ENCODE measurements around the gene PIP5K1C. TPM values are rescaled to one million over a fixed set of nuclear protein-coding genes. Genes with fewer than 3 reads are reported as not detected.

The PIP5K1C gene
- total RNA-seq, 1 experiment from 2014 or later = 24.5 TPM

- POLR2A ChIA-PET = no interaction called here
- Mint-ChIP-seq H3K27ac (ENCODE audit: unreplicated experiment) (no peak overlapping the region), H3K9me3 (ENCODE audit: unreplicated experiment) (no peaks in the 10 kb centered on the region), H3K4me3 (ENCODE audit: unreplicated experiment) (no peak overlapping the region), H3K27me3 (ENCODE audit: insufficient read depth, unreplicated experiment) (no peaks in the 10 kb centered on the region), H3K36me3 (ENCODE audit: insufficient read depth, unreplicated experiment) (peaks cover 22% of the 10 kb centered on the region), H3K4me1 (ENCODE audit: low read depth, unreplicated experiment) (no peaks in the 10 kb centered on the region)
- Histone ChIP-seq H3K27me3 (replicated peaks; ENCODE audit: control insufficient read depth, insufficient read depth, low read length) (no peaks in the 10 kb centered on the region), H3K36me3 (ENCODE audit: control insufficient read depth, insufficient read depth, low read length) (no peaks in the 10 kb centered on the region), H3K4me3 (ENCODE audit: low read depth, low read length) (no peak overlapping the region), H3K4me1 (peaks cover 11% of the 10 kb centered on the region), H3K9me3 (no peaks in the 10 kb centered on the region)
- no TSS peak for BruUV-seq (replicated peaks)
- intact Hi-C loops (cut with micrococcal nuclease; ENCODE audit: unreplicated experiment) = loop anchor here (5.0 kb wide), 2 partner anchors 41 to 56 kb away; partner anchors contain the start of gene TJP3
- peak; percentile 91 to 92 for TF ChIP-seq CTCF (IDR thresholded peaks at IDR 0.05; ENCODE audit: insufficient read depth in 1 of 2, low read depth in 1 of 2, low read length in 1 of 2, severe bottlenecking in 1 of 2, unreplicated experiment in 1 of 2)
- DNase-seq = peak in 1 of 2 experiments; percentile 77
- CTCF ChIA-PET = interaction anchor here (0.6 to 0.9 kb wide), 2 partner anchors 161 to 209 kb away, joined by 3 read pairs; no protein-coding TSS in a partner anchor
Observed at GRCh38 chr19:3665681-3666544, 34.4 kb downstream of the PIP5K1C start.

- DNase-seq = no peak
- peaks cover 11% of the 10 kb centered on the region for H3K4me1 ChIP-seq
- H3K27me3 ChIP-seq (replicated peaks; ENCODE audit: control insufficient read depth, insufficient read depth, low read length) = no peaks in the 10 kb centered on the region
- CTCF ChIA-PET = no interaction called here
- no peak for TF ChIP-seq CTCF (IDR thresholded peaks at IDR 0.05; ENCODE audit: insufficient read depth in 1 of 2, low read depth in 1 of 2, low read length in 1 of 2, severe bottlenecking in 1 of 2, unreplicated experiment in 1 of 2)
- no peak overlapping the region for H3K4me3 Mint-ChIP-seq (ENCODE audit: unreplicated experiment)
- no peak overlapping the region for H3K27ac Mint-ChIP-seq (ENCODE audit: unreplicated experiment)
- H3K27me3 Mint-ChIP-seq (ENCODE audit: insufficient read depth, unreplicated experiment) = no peaks in the 10 kb centered on the region
- BruUV-seq (replicated peaks) = no TSS peak
- no peaks in the 10 kb centered on the region for H3K9me3 ChIP-seq
- no peaks in the 10 kb centered on the region for H3K36me3 ChIP-seq (ENCODE audit: control insufficient read depth, insufficient read depth, low read length)
- H3K4me1 Mint-ChIP-seq (ENCODE audit: low read depth, unreplicated experiment) = no peaks in the 10 kb centered on the region
- POLR2A ChIA-PET = no interaction called here
- H3K4me3 ChIP-seq (ENCODE audit: low read depth, low read length) = no peak overlapping the region
- peaks cover 22% of the 10 kb centered on the region for H3K36me3 Mint-ChIP-seq (ENCODE audit: insufficient read depth, unreplicated experiment)
- intact Hi-C loops (cut with micrococcal nuclease; ENCODE audit: unreplicated experiment) = loop anchor here (5.0 kb wide), 2 partner anchors 42 to 57 kb away; partner anchors contain the start of gene TJP3
- H3K9me3 Mint-ChIP-seq (ENCODE audit: unreplicated experiment) = no peaks in the 10 kb centered on the region
Observed at GRCh38 chr19:3664879-3665642, 35.2 kb downstream of the PIP5K1C start.

GRCh38 chr19:3663838-3664237 is 36.4 kb downstream of the PIP5K1C start:
- no peak overlapping the region for H3K27ac Mint-ChIP-seq (ENCODE audit: unreplicated experiment)
- no peak for TF ChIP-seq CTCF (IDR thresholded peaks at IDR 0.05; ENCODE audit: insufficient read depth in 1 of 2, low read depth in 1 of 2, low read length in 1 of 2, severe bottlenecking in 1 of 2, unreplicated experiment in 1 of 2)
- no peaks in the 10 kb centered on the region for H3K9me3 Mint-ChIP-seq (ENCODE audit: unreplicated experiment)
- no peaks in the 10 kb centered on the region for H3K9me3 ChIP-seq
- no peak for DNase-seq
- intact Hi-C loops (cut with micrococcal nuclease; ENCODE audit: unreplicated experiment) = no loop called here
- H3K27me3 ChIP-seq (replicated peaks; ENCODE audit: control insufficient read depth, insufficient read depth, low read length) = no peaks in the 10 kb centered on the region
- H3K36me3 ChIP-seq (ENCODE audit: control insufficient read depth, insufficient read depth, low read length) = no peaks in the 10 kb centered on the region
- H3K4me1 Mint-ChIP-seq (ENCODE audit: low read depth, unreplicated experiment) = no peaks in the 10 kb centered on the region
- peaks cover 6% of the 10 kb centered on the region for H3K4me1 ChIP-seq
- H3K36me3 Mint-ChIP-seq (ENCODE audit: insufficient read depth, unreplicated experiment) = peaks cover 29% of the 10 kb centered on the region
- H3K4me3 ChIP-seq (ENCODE audit: low read depth, low read length) = no peak overlapping the region
- POLR2A ChIA-PET = no interaction called here
- H3K4me3 Mint-ChIP-seq (ENCODE audit: unreplicated experiment) = no peak overlapping the region
- BruUV-seq (replicated peaks) = no TSS peak
- CTCF ChIA-PET = no interaction called here
- no peaks in the 10 kb centered on the region for H3K27me3 Mint-ChIP-seq (ENCODE audit: insufficient read depth, unreplicated experiment)
